Stimulated activated CD8-positive, alpha-beta memory T cell treated with anti-CD3 and anti-CD28 coated beads, Interleukin-7, amount 100 ng/mL, for 48 hours (primary cell): Measurements from ENCODE around the gene KCNJ9.
A peak's percentile ranks its signal among the peaks of the same experiment; 100 is the strongest.

Experiments
- DNase-seq, 2 donors: peaks; one replicate each; pipeline ENCODE4 v3.0.0-alpha.2; 2020; ENCODE audit warnings: low read depth in 1 of 2; ENCODE audit errors: extremely low read depth in 1 of 2

KCNJ9 gene

DNA sequence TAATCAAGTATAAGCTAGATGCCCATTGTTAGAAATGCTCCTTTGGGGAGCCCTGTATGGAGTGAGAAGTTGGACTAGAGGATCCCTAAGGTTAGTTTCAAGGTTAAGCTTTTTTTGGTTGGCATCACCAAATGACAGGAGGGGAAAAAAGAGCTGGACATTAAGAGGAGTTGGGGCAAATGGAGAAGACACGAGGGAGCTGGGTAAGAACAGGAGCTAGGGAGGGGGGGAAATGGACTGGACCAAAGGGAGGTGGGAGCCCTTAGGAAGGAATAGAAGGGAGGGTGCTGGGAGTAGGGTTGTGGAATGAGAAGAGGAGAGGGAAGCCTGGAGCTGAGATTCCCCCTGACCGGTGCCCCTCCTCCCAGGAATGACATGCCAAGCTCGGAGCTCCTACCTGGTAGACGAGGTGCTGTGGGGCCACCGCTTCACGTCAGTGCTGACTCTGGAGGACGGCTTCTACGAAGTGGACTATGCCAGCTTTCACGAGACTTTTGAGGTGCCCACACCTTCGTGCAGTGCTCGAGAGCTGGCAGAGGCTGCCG lies 5.9 kb downstream of the KCNJ9 start:
- DNase-seq, result no peak

DNA sequence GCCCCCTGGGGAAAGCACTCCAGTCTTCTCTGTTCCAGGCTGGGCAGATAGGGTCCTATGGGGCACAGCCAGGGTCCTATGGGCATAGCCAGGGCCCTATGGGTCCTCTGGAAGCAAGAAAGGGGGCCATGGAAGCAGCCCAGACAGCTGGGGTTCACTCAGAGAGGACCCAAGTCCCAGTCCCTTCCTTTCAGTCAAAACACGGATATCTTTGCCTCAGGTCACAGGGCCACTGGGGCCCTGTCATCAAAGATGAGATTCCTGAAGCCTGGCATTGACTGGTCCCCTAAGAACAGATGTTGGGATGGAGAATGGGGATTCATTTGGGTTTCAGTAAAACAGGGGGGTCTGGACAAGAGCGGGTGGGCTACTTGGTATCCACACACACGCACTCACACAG lies 8.5 kb downstream of the KCNJ9 start:
- no peak for DNase-seq

DNA sequence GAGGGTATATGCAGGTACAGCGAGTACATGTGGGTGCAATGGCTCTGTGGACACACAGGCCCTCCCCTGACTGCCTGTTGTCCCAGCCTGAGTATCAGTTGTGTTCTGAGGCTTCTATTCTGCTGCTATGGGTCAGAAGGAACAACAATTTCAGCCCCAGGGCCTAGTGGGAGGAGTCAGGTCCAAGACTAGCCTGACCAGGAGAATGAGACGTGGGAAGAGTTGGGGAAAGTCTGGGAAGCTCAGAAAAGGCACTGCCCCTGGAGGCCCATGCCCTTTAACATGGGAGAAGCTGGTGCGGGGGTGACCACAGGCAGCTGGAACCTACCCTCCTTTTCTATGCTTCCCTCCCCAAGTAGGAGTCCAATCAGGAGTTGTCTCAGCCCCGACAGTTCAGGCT lies 9.4 kb downstream of the KCNJ9 start:
- no peak for DNase-seq

DNA sequence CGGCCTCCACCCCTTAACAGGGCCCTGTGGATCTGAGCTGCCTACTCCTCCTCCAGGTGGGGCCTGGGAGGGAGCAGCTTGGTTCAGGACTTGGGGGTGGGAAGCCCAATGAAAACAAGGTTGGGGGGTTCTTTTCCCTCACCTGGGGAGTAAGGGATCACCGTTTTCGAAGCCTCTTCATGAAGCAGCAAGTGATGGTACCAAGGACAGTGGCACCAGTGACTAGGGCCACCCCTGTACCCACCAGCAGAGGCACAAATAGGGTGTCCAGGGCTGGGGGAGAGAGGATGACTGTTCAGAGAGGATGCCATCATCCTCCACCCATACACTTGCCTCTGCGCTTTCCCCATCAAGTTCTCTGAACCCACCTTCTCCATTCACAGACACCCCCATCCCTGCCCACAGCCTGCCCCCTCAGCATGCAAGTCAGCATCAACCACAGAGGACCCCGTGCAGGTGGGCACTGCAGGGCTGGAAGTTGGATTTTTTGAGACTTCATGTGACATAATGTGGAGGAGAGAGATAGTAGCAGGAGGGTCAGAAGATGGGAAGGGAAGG lies 10.4 kb downstream of the KCNJ9 start:
- DNase-seq, result no peak

DNA sequence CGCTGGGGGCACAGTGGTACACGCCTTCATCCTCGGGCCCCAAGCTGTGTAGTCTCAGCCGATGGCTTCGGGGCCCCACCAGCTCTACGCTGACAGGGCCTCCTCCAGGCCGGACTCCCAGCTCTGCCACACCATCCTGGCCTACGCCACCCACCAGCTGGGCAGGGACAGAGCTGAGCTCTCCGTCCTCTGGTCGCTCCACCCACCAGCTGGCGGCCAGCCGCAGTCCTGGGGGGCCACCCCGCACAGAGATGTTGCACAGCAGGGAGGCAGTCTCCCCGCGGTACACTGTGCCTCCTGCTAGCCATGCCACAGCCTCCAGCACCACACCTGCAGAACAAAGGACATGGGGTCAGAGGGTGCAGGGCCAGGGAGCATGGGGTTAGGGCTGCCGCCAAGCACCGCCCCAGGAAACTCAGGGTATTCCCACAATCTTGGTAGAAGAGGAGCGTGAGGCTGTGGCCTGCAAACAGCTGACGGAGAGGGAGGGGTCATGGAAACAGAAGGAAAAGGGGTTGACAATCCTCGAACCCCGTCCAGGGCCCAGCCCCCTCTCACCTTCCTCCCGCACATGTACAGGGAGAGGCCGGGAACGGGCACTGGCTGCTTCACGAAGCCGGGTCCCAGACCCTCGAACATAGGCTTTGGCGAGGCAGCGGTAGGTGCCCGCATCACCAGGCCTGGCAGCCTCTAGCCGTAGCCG lies 11.2 kb downstream of the KCNJ9 start:
- DNase-seq, result no peak

DNA sequence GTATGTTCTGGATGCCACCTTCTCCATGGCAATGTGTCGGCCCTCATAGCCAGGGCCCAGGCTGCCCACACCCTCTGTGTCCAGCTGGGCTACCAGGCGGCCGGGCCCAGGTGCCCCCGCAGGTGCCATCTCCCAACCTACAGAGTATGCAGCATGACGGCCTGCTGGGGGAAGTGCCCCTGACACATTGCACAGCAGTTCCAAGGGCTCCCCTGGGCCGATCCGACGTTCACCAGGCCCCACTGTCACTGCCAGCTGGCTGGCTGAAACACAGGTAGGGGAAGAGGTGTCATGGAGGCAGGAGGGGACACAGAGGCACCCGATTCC lies 11.7 kb downstream of the KCNJ9 start:
- DNase-seq, result no peak

DNA sequence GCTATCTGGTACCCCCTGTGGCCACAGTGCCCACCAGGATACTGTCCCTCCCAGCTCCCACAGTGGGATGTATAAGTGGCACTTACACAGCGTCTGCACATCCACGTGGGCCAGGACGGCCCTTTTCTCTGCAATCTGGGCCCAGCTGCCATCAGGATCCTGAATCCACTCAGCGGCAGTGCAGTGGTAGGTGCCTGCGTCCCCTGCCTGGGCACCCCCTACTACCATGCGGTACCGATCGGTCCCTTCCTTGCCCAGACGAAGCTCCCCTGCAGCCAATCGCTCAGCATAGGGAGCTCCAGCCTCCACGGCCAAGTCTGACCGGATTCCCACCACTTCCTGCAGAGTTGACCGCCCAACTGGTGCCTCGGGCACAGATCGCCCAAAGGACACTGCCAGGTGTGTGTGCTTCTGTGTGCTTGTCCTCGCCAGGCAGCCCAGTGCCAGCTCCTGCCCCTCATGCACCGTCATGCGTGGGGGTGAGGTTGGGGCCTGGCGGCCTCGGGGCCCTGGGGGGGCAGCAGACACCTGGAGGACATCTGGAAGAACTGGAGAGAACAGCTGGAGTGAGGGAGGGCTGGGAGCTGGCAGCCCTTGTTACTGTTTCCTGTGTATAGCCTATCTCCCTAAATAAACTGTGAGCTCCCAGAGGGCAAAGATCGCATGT lies 12.4 kb downstream of the KCNJ9 start:
- no peak for DNase-seq

- no peak for DNase-seq
These were observed 12.9 kb downstream of the KCNJ9 start for GRCh38 chr1:160094291-160094625.

DNA sequence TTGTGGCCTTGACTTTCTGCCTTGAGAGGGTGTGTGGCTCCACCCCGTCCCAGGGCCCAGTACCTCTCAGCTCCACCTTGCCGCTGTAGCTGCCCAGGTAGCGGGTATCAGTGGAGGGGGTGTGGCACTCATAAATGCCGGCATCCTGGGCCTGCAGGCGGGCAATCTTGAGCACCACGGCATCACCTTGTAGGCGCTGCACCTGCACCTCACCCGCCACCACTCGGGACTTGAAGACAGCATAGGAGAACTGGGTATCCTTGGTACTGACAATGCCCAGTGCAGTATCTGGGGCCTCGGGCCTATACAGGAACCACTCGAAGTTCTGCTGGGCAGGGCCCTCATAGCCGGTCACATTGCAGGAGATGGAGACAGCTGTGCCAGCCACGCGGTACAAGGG lies 13.5 kb downstream of the KCNJ9 start:
- DNase-seq, result no peak

- no peak for DNase-seq
These were observed 14.2 kb downstream of the KCNJ9 start for GRCh38 chr1:160095382-160096105.

DNA sequence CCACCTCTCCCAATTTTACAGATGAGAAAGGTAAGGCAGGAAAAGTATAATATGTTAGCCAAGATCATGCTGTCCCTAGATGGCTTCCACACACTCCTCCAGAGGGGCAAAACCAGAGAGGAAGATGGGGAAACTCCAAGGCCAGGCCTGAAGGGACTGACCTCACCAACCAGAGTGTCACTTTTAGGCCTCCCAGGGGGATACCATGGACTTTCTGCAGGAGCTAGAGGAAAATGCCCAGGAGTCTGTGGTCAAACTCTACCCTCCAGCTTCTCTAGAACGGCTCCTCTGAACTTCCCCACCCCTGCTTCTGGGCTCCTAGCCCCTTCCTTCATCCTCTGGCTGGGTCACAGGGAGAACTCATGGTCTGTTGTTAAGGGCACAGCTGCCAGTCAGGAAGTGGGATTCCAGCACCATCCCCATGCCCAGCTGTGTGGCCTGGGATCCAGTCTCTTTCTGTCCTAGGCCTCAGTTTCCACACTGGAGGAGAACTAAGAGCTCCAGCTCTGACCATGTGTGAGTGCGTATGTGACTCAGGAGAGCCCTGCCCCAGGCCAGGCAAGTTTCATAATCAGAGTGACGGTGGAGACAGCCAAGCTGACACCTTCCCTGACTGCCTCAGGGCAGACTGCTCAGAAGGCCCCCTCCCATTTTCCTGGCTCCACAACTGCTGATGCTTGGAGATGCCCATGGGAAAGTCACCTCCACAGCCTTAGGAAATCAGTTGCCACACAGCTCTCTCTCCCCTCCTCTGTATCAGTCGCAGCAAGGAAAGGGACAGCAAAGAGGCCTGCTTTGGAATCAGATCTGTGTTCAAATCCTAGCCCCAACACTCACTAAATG lies 15.2 kb downstream of the KCNJ9 start:
- no peak for DNase-seq

DNA sequence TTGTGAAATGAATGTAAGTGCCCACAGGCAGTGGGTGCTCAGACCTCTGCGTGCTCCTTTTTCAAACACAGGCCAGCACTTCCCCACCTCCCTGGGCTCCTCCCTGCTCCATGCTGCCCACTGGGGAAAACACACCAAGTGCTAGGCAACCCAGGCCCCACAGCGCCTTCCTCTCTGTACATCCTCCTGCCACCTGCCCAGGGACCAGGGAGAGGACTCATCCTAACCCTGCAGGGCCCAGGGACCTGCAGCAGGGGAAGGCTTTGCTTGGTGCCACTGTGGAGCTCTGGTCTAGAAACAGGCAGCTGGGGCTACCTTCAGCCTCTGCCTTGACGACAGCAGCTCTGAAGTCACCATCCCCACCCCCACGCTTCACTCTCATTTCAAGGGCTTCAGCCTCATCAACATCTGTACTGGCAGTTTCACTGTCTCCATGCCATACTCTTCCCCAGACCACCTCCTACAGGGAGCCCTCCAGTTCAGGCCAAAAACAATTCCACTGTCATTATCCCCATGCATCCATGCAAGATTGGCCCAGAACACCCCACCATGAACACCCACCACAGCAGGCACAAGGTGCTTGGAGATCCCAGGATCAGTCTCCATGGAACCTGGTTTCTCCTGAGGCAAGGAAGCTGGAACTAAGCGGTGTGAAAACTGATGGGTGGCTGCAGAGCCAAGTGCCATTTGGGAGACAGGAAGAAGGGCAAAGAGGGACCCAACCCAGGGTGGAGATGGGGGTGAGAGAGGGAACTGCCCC lies 16.0 kb downstream of the KCNJ9 start:
- no peak for DNase-seq

DNA sequence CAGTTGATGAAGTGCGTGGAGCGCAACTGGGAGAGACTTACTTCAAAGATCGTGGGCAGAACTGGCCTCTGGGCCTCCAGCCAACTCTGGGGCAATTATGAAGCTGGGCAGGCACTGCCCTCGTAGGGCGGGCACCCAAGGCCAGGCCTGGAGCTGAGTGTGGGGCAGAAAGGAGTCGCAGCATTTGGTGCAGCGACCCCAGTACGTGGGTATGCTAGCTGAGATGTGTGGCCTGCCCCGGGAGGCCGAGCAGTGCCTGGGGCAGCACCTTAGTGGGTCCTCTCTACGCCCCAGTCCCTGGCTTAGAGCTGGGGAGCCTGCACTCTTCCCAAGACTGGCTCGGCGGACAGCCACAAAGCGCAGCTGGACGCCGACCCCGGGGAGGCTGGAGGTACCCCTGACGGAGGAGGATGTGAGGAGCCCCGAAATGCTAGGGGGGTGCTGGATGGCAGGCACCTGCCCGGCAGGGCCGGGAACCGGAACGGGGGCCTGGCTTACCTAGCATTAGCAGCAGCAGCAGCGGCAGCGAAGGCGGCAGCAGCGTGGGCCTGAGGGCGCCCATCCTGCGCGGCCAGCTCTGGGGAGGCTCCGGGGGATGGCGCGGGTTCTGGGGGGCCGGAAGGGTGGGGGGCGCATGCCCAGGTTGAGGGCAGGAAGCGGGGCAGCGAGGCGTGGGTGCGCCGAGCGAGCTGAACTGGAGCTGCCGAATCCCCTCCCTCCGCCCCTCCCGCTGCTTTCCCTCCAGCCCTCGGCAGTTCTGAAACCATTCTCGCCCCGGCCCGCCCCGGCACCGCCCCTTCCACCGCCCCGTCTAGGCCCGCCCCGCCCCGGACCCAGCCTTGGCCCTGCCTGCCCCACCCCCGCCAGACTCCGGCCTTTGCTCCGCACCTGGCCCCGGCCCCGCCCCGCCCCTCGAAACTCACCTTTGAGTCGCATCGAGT lies 16.8 kb downstream of the KCNJ9 start, which contains the start of gene IGSF8:
IGSF8 (minus strand) TSS at position 709 of the 941 bp plus-strand sequence; CDS start at position 562, 147 bp downstream.
- peak; percentile 76 to 88 for DNase-seq

DNA sequence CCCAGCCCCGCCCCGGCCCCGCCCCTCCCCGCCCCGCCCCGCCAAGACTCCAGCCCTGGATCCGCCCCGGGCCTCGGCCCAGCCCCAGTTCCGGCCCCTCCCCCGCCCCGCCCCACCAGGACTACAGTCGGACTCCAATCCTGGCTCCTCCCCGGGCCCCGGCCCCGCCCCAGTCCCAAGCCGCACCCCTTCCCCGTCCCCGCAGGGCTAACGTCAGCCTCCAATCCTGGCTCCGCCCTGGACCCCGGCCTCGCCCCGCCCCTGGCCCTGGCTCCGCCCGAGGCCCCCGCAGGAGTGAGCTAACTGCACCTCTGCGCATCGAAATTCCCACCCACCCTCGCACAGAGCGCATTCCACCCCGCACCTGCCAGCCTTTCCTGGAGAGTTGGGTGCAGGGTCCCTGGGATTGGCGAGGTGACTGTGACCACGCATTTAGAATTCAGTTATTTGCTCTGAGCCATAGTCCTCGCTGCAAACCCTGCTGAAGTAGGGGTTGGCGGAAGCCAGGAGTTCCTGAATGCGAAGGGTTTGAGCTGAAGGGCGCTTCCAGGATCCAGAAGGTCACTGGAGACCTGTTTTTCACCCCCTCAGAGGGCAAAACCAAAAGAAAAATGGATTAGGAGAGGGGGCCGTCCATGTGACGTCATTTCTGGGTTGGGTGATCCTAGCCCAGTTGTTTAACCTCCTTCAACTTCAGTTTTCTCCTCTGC lies 17.7 kb downstream of the KCNJ9 start:
- peak; percentile 95 to 96 for DNase-seq

DNA sequence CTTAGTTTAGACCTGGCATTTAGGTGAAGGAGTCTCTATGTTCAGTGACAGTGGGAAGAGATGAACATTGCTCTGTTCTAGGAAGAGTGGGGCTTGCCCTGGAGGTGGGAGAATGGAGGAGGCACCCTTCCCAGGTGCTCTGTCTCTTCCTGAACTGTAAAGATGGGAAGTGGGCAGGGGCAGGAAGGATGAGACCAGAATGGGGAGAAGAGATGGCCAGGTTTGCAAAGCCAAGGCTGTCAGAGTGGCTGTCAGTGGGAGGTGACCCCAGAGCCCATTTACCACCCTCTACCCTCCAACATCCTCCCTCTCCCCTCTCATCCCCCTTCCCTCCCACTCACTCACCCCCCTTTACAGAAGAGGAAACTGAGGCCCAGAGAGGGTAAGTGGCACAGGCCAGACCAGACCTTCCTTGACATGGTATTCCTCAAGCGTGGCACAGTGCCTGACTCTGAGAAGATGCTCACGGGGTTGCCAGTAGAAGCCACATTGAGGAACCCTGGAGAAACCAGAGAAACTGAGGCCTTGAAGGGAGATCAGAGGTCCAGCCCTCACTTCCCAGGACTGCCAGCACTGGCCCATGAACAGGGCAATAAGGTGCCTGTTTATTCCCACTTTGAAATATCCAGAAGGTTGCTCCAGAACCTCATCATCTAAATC lies 18.5 kb downstream of the KCNJ9 start:
- no peak for DNase-seq

GRCh38 chr1:160101037-160101716 lies 19.8 kb downstream of the KCNJ9 start:
- peak; percentile 44 to 58 for DNase-seq
